GM21576 (cell line): ENCODE measurements around the gene TIPARP.
"Not testable (repeated sequence)": the region's sequence is repeated elsewhere in the genome, so short reads cannot be mapped to it uniquely, and the experiment has no call there.

Experiments
- ATAC-seq: cut with Tn5 transposase; IDR thresholded peaks from one replicate; pipeline ENCODE4 v1.9.1; 2021; ENCODE audit warnings: mild to moderate bottlenecking, moderate library complexity; ENCODE audit not compliant: unreplicated experiment

Gene TIPARP

DNA sequence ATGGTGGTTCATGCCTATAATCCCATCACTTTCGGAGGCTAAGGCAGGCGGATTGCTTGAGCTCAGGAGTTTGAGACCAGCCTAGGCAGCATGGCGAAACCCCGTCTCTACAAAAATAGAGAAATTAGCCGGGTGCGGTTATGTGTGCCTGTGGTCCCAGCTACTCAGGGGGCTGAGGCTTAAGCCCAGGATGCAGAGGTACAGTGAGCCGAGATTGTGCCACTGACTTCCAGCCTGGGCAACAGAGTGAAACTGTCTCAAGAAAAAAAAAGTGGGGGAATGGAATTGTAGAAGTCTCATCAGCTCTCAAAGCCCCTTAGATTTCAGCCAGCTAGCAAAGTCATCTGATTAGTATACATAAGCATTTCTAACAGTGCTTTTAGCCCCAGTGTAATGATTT lies 33.2 kb downstream of the TIPARP start:
- ATAC-seq, result no peak

DNA sequence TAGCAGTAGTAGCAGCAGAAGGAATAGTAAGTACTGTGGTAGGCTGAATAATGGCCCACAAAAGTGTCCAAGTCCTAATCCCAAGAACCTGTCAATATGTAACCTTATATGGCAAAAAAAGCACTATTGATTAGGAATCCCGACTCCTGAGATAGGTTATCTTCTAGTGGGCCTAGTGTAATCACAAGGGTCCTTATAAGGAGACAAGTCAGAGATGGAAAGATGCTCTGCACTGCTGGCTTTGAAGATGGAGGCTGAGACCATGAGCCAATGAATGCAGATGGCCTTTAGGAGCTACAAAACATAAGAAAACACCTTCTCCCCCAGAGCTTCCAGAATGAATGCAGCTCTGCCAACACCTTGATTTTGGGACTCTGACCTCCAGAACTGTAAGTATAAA lies 36.0 kb downstream of the TIPARP start:
- no peak for ATAC-seq

DNA sequence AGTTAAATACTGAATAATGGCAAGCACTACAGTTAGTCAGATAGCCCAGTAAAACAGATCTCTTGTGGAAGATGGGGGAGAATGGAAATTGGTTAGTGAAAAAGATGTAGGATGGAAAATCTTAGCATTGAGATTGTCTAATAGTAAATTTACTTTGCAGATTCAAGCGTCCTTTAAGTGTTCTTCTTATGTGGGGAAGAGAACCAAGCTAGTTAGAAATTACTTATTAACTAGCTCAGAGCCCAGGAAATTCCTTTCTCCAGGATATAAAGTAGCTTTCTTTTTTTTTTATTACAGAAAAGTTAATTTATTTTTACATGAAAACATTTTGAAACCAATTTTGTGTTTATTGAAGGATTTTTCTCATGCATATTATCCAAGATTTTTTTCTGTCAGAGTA lies 36.7 kb downstream of the TIPARP start:
- ATAC-seq, result no peak

DNA sequence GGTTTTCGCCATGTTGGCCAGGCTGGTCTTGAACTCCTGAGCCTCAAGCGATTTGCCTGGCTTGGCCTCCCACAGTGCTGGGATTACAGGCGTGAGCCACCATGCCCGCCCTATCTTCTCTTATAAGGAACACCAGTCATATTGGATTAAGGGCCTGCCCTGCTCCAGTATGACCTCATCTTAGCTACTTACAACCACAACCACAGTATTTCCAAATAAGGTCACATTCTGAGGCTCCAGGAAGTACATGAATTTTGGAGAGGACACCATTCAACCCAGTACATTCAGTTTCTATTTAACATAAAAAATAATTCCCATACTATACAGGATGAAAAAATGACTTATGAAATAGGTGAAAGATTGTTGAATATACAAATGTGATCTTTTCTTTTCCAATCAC lies 37.6 kb downstream of the TIPARP start:
- peak; percentile 80 for ATAC-seq

DNA sequence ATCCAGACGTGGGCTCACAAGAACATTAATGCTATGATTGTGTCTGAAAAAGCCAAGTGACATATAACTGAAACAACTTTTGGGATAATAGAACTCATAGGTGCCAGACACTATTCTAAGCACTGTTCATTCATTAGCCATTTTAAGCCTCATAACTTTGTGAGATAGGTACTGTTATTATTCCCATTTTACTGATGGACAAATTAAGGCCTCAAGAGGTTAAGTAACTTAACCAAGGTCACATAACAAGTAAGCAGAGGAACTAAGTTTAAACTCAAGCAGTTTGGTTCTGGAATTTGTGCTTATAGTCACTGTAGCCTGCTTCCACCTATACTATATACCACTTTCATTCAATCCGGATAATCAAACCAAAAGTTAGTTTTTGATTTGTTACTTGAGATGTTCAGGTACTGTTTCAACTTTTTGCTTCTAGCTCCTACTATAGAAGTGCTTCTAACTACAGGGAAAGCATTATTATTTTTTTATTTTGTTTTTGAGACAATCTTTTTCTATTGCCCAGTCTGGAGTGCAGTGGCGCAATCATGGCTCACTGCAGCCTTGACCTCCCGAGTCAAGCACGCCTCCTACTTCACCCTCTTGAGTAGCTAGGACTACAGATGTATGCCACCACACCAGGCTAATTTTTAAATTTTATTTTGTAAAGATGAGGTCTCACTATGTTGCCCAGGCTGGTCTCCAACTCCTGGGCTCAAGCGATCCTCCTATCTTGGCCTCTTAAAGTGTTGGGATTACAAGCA lies 41.9 kb downstream of the TIPARP start:
- ATAC-seq, result no peak

DNA sequence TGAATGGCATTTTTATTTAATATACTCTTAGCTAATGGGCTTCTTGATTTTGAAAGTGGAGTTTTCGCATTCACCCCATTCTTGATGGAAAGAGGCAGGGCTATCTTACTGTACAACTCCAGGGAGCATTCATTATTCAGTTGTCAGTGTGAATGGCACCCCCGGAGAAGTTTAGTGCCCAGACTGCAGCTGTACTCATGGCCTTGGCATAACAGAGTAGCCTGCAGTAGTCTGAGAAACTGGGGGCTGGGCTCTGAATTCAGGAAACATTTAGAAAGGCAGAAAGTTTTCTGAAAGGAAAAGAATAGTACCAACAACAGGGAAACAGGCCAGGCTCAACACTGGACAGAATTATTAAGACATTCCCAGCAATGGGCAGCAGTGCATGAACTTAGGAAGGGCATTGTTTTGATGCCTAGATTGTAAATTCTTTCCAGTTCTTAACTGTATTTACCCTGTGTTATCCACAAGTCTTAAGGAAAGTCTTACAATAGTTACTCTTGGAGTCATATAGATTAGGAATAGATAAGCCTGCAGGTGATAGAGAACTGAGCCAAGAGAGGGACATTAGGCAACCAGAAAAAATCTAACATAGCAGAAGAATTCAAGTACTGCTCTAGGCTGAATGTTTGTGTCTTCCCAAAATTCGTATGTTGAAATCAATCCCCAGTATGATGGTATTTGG lies 44.4 kb downstream of the TIPARP start:
- ATAC-seq, result no peak

DNA sequence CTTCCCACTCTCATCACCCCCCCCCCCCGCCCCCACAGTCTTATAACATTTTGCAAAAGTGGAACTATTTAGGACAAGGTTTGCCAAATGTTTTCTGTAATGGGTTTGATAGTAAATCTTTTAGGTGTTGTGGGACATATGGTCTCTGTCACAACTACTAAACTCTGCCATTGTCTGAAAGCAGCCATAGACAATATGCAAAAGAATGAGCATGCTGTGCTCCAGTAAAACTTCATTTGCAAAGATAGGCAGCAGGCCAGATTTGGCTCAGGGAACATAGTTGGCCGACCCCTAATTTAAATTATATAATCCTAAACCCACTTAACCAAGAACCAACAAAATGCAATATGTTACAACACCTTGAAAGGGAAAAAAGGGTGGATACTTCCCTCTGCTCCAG lies 46.4 kb downstream of the TIPARP start:
- ATAC-seq, result no peak

DNA sequence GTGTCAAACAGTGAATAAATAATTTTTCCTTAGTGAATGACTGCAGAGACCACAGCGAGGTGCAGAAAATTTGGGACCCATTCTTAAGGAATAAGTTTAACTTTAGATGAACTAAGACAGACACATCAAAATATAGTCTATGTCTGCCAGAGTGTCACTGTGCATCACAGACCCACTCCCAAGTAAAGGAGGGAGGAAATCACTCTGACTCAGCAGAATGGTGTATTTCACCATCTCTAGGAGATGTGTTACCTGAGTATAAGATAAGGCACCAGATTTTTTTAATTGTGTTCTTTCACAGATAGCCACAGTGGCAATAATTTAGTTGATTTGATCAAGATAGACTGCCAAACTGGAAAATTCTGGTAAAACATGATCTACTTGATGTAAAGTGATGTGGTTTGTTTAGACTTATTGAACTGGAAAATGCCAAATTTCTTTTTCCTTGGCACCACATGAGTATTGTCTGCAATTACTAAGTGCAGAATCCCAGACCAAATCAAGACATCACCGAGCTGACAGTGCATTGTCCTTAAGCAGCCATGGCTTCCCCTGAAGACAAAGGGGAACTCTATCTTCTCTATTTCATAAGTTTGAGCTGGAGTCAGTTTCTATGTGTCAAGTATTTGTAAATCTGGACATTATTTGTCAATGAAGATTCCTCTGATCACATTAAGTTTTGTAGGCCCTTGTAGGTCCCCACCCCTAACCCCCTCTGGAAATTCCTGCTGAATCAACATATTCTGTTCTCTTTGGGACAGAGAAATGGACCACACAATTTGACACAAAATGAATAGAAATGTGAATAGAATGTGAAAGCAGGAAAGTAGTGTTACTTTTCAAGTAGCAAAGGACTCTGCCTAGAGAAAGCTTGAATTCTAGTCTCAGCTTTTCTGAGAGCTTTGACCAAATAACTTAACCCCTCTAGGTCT lies 47.6 kb downstream of the TIPARP start:
- ATAC-seq, result no peak

DNA sequence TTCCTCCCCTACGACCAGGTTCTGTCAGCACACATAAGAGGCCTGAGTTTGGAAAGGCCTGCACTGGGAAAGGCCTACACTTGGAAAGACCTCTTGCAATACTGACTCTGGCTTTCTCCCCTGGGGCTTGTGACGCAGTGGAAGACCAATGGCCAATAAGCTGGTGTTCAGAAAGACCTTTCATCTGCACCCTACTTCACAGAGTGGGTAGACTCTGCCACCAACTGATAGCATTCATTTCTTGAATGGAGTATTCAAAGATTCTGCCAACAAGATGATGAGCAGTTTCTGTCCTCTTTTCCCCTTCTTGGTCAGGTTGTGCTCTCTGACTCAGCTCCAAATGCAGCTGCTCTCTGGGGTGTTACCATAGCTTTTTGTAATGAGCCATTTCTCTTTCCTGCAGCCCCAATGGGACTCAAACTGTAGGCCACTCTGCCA lies 48.8 kb downstream of the TIPARP start:
- ATAC-seq, result peak; percentile 39

DNA sequence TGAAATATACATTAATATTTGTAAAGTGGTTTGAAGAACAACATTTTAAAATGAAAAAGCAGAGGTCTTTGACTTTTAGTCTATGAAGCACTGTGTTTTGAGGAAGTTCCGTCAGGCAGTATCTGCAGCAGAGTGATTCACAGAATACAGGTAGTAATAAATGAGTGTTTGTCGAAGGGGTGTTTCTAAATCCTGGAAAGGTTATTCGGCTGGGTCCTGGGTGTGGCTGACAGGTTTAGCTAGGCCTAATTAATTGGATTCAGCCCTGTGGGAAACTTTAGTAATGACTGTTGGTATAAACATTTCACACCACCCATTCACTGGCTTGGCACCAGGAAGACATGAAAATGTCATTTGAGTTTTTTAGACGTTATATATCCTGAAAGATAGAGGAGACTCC lies 51.3 kb downstream of the TIPARP start:
- no peak for ATAC-seq

DNA sequence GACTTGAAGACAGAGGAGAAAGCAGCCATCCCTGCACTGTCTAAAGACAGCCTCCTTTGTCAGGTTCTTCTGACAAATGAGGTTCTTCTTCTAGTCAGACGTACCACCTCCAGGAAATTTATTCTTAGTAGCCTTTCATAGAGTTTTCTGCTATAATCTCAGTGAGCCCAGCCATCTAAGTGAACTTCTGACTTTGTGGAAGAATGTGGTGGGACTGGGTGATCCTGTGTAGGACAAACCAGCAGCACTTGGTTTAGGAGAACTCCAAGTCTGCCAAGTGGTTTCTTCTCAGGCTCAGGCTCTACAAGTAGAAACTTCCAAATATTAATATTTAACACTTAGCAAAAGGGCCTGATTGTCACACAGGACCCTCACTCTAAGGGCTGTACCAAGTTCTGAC lies 52.1 kb downstream of the TIPARP start:
- no peak for ATAC-seq

DNA sequence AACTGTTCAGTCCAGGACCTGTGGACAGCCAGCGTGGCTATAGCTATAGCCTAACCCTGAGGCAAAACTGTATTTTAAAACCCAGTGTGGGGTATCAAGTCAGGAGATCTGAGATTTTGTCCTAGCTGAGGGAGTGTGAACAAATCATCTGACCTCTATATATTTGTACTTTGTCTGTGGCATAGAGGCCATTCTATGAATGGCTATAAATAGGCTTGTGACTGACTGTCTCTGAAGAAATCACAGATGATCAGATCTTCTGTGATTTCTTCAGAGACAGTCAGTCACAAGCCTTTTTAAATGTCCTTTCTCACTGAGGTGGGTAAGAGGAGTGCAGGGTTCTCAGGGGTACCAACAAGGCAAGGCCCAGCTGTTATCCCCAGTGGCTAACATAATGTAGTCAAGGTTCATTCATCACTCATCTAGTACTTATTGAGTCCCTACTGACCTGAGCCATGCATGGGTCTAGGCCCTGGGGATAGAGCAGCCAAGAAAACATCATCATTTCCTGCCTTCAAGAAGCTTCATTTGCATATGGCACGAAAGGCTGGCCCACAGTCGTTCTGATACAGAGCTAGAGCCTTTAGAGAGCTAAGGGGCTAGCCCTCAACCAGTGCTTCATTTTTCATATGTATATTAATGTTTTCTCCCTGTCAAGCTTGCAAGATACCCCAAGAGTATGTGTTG lies 53.3 kb downstream of the TIPARP start:
- peak; percentile 84 for ATAC-seq

DNA sequence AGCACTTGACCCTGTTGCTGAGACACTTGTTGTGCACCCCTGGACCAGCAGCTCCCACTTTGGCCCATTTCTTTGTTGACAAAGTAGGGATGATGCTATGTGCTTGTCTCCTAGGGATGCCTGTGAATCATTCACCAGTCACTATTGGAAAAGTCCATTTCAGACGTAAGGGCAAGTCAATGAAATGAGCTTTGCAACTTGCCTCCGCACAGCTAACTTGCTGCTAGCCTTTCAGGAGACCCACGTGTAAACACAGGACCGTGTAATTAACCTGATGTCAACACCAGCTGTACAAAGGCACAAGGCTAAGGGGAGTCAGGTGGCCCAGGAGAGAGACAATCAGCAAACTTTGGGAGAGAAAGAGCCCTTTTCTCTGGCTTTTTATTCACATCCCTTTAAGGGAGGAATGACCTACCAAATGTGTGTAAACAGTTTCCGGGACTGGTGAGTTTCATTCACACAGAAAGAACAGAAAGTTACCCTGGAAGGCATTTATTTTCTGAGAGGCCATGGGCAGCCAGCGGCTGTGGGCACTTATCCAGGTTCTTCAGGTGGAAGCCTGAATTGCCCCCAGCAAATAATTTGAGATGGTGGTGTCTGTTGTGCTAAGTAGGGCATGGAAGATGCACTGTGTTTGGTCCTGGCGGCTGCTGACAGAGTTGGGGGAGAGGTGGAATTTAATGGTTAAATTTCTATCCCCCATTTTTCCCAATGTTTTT lies 54.0 kb downstream of the TIPARP start:
- no peak for ATAC-seq

DNA sequence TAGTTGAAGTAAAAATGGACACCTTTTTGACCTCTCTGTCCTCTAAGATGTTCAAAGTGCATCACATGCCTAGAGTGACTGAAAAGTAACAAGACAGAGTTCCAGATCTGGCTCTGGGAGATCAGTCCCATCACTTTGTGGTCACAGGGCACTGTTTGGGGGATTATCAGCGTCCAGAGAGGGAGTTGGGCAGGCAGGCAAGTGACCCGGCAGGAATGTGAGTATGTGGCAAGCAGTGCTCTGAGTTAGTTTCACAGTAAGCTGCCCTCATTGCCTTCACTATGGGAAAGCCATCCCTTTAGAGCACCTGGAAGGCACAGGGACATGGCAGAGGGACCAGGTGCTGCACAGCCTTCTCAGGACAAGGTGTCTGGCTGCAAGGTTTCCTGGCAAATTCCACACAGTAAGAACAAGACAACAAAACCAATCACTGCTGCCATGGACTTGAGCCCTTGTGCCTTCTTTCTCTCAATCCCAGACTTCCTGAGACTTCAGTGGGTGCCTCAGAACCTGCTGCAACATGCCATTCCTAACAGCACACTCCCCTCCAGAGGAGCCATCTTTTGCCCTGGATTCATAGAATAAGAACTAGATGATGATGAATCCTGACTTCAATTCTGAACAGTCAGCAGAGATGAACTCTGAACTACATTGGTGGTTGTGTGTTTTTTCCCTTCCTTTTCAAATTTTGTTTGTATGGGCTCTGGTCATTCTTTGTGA lies 55.2 kb downstream of the TIPARP start:
- ATAC-seq, result no peak

DNA sequence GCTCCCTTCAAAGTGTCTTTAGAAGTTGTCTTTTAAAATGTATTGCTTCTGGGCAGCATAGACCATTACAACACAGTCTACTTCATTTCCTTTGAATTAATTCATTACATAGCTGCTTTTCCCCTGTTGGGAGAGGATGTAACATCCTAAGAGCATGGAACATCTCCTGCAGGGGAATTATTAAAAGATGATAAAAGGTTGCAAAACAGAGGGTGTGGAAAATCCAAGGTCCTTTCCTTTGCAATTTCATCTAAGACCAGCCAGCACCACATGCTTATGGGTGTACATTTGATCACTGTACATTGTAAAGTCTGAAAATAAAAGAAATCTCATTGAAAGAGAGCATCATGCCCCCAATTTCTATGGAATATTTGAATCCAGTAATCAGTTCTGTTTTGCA lies 57.4 kb downstream of the TIPARP start:
- no peak for ATAC-seq

DNA sequence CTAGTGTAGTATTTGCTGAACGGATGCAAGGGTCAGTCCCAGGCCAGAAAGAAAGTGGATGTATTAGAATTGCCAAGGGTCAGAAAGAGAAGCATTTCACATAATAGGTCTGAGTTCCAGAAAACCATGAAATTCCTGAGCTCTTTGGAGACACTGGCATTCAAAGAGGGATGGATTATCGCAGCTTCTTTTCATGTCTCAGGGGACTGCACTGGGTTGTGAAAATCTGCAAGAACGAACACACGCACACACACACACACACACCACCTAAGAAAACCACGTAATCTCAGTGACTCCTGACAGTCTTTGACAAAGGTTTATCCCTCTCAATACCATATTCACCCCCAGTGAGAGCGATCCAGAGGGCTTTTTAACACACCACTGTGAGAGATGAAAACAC lies 57.9 kb downstream of the TIPARP start:
- ATAC-seq, result no peak

DNA sequence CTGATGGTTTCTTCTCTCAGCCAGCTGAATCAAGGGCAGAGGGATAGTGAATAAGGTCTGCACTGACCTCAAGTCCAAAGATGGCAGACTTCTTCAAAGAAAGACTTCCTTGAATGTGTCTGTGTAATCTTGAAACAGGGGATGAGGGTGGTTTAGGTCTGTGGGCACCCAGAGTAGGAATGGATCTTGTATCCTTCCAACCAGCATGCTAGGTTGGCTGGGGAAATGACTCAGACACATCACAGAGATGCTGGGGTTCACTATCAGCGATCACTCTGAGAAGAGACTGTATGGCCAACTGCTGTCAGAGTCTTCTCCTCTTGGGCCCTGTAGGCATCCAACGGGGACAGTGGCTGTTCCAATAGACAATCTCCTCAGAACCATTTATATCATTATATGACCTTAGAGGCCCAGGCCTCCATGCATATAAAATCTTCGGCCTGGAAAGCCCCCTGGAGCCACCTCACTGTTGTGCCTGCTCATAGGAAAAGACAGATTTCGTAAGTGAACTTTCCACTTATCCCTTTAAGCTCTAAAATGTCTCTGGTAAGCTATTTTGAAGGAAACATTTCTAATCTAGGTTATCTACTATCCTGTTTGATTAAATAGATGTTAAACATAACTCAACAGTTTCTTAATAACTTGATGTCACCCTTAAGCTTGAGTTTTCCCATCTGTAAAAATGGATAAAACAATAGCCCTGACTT lies 58.5 kb downstream of the TIPARP start:
- no peak for ATAC-seq

DNA sequence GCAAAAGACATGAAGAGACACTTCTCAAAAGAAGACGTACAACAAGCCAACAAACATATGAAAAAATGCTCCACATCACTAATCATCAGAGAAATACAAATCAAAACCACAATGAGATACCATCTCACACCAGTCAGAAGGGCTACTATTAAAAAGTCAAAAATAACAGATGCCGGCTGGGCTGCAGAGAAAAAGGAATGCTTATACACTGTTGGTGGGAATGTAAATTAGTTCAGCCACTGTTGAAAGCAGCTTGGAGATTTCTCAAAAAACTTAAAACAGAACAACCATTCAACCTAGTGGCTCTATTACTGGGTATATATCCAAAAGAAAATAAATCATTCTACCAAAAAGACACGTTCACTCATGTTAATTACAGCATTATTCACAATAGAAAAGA lies 60.3 kb downstream of the TIPARP start:
- ATAC-seq, result not testable (repeated sequence)

DNA sequence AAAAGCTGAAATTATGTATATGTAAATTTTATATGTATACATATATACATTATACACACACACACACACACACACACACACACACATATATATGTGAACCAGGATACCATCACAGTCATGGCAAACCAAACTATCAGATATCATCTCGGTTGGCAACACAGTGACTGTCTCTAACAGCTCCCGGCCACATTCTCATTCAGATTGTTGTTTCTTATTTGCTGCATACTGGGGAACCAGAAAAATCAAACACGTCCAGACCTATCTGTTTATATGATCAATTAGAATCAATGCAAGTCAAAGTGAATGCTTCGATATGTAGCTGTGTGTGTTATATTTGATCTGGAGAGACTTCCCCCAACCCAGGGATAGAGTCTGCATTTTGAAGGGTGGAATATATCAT lies 61.1 kb downstream of the TIPARP start:
- ATAC-seq, result no peak
